ENCODE data around the gene AGBL1.

DNA sequence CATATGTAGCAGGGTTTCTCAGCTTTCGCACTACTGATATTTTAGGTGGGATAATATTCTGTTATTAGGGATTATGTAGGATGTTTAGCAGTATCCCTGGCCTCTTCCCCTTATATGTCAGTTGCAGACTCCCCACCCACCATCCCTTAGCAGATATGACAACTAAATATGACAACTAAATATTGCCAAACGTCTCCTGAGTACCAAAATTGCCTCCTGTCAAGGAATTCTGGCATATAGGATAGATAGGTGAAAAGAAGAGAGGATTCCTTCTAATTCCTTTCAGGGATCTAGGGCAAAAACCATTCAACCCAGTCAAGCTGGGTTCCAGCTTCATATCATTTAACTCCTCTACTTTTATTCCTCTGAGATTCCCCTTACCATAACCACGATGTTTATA is 759.8 kb downstream of the AGBL1 start:
- no peak for TF ChIP-seq EZH2 (IDR thresholded peaks at IDR 0.05; ENCODE audit: insufficient read depth, poor library complexity, severe bottlenecking)
- TF ChIP-seq EZH2phosphoT487 (IDR thresholded peaks at IDR 0.05; ENCODE audit: insufficient read depth, low read depth) = no peak

Data from GM23248 (cell line).